Body of pancreas (tissue), 4 donors: ENCODE measurements around the gene LRP1.

Source experiments
- CTCF ChIP-seq, 7 experiments: fragments of 450-650 bp in 4 of 7; fragments of 200-600 bp in 3 of 7; sonication (generic) in 3 of 7; IDR thresholded peaks; one replicate each; pipeline ENCODE4 v1.5.1; 2016 to 2019; ENCODE audit warnings: antibody characterized with exemption in 7 of 7
- POLR2A ChIP-seq, 3 donors: fragments of 450-650 bp; IDR thresholded peaks; one replicate each; pipeline ENCODE4 v1.6.1; 2016; ENCODE audit warnings: antibody characterized with exemption in 3 of 3, mild to moderate bottlenecking in 2 of 3

GRCh38 chr12:57210926-57211692 is 82.8 kb downstream of the LRP1 start:
- TF ChIP-seq CTCF (IDR thresholded peaks at IDR 0.05) (no peak), POLR2A (IDR thresholded peaks at IDR 0.05) (no peak)
